Islet precursor cell (in vitro differentiated cells): ENCODE measurements around the gene MARCHF9.

Experiments used
- DNase-seq: peaks from one replicate; pipeline ENCODE4 v3.0.0-alpha.2; 2018

MARCHF9 gene

DNA sequence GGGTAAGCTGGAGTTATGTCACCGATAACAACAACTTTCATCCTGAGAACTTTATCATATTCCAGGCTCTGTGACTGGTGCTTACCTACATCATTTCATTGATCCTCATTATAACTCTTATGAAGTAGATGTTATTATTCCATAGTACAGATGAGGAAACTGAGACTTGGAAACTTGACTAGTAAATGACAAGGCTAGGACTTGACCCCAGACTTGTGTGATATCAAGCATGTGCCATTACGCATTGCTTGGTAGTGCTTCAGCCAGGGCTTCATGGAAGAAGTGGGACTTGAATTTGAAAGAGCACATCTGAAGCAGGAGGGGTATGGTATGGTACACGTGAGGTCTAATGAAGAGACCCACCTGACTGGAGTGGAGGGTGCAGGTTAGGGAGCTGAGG, 51.8 kb downstream of the MARCHF9 start:
- DNase-seq = no peak

DNA sequence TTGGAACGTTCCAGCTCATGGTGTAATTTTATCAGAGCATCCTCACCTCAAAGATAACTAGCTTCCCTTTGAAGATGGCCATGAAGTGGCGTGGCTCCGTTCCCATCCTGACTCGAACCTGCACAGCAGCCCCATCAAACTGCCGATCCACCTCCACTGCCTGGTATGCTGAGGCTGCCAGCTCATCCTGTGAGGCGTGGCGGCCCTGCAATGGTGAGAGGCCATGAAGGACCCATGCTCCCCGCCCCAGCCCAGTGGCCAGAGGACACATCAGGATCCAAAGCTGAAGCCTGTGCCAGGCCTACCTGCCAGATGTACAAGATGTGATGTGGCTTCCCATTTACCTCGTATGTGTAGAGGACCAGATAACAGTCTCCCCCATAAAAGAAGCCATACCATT, 52.4 kb downstream of the MARCHF9 start:
- no peak for DNase-seq

DNA sequence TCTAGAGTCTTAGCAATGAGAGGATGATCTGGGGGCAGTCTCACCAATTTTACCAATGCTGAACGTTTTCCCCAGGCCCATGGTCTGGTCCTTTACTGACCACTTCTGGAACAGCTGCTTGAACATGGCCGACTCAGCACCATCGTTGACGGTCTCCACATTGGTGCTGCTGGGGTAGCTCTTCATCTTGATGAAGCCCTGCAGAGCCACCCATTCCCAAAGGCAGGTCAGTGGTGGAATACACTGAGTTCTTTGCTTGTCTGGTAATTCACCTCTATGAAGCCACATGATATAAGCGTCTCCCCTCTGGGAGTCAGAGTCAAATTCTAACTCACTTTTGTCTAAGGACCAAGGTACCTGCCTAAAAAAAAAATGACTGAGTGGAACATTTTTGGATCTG, 53.4 kb downstream of the MARCHF9 start:
- DNase-seq = no peak

DNA sequence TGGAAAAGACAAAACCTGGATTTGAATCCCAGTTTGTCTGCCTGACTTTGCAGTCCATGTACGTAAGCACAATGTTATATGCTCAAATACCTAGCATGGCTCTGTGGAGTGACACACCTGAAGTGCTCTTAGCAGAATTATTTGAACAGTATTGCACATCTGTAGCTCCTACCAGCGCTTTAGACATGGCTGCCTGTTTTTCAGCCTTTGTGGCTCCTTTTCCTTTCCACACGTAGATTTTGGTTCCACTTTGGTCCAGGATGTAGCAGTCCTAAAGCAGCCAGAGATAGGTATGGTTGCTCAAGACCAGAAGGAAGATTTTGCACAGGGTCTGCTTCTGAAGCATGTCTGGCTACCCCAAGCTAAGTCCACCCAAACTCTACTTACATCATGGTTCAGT, 54.5 kb downstream of the MARCHF9 start:
- no peak for DNase-seq
